H1 (cell line): ENCODE data around the gene SSX2IP. TPM values are rescaled to one million over a fixed set of nuclear protein-coding genes. Genes with fewer than 3 reads are reported as not detected.

ENCODE experiments used
- BCL11A ChIP-seq, 2 experiments: IDR thresholded peaks; one replicate each; pipeline ENCODE4 v1.6.1; 2011; ENCODE audit warnings: low read depth in 2 of 2, low read length in 2 of 2, mild to moderate bottlenecking in 2 of 2
- CEBPB ChIP-seq: IDR thresholded peaks from 2 replicates; pipeline ENCODE4 v1.6.1; 2012; ENCODE audit warnings: low read depth, low read length
- CTBP2 ChIP-seq: IDR thresholded peaks from 2 replicates; pipeline ENCODE4 v1.7.0; 2011; ENCODE audit warnings: borderline replicate concordance, mild to moderate bottlenecking, moderate library complexity, mixed read lengths, low read length; ENCODE audit not compliant: insufficient read depth, insufficient read length
- CTCF ChIP-seq, 3 experiments: IDR thresholded peaks; 1 replicate in 2 of 3; 2 replicates in 1 of 3; pipeline versions ENCODE4 v1.5.1 to v1.6.1; 2011; ENCODE audit warnings: low read length in 3 of 3, mild to moderate bottlenecking in 3 of 3, inconsistent platforms in 2 of 3, low read depth in 1 of 3, moderate library complexity in 1 of 3; ENCODE audit not compliant: insufficient read depth in 1 of 3; ENCODE audit errors: control extremely low read depth in 1 of 3
- JUND ChIP-seq: IDR thresholded peaks from 2 replicates; pipeline ENCODE4 v1.6.1; 2011; ENCODE audit warnings: mild to moderate bottlenecking, improper control_type of control experiment, low read length
- KDM4A ChIP-seq: IDR thresholded peaks from one replicate; pipeline ENCODE4 v1.7.1; 2012; ENCODE audit warnings: low read depth, mild to moderate bottlenecking, moderate library complexity, low read length, inconsistent platforms; ENCODE audit not compliant: severe bottlenecking
- NANOG ChIP-seq: IDR thresholded peaks from 2 replicates; pipeline ENCODE4 v1.6.1; 2011; ENCODE audit warnings: low read length, low read depth, mild to moderate bottlenecking, inconsistent platforms; ENCODE audit not compliant: insufficient read depth, poor library complexity, severe bottlenecking
- SIRT6 ChIP-seq: IDR thresholded peaks from one replicate; pipeline ENCODE4 v1.7.1; 2012; ENCODE audit warnings: low read length, inconsistent platforms
- polyA plus RNA-seq, 7 experiments: library from polyadenylated mRNA; depleted of rRNA in 3 of 7; stranded (reverse) in 5 of 7; unstranded in 2 of 7; fragments of >200 nt in 5 of 7; fragments of 200-250 nt in 2 of 7; gene quantifications; 1 replicate in 5 of 7; 2 replicates in 1 of 7; 4 replicates in 1 of 7; pipeline versions ENCODE4 v1.2.1 to v1.2.3, GENCODE V29; 2011 to 2013; ENCODE audit warnings: missing spikeins in 2 of 7, mixed read lengths in 2 of 7
- total RNA-seq: library from RNA; stranded (reverse); fragmentation: NEBNext Ultra II Directional; extraction: Animal tissue kit (Norgen Biotek cat#: 25700); gene quantifications from 2 replicates; pipeline ENCODE4 v1.2.1, GENCODE V29; 2021
- TF ChIP-seq, protein P1 (sequence below): fragments of 300-600 bp; sonication (generic); IDR thresholded peaks from 2 replicates; pipeline ENCODE4 v1.7.1; 2012; ENCODE audit warnings: low read length, moderate library complexity, mild to moderate bottlenecking, inconsistent platforms; ENCODE audit not compliant: insufficient replicate concordance

The SSX2IP gene
- total and polyA plus RNA-seq, 2 of the 8 experiments (the other 6 are each of a cell fraction or from before 2014, with no cell fraction given), result 4.0 to 31.3 TPM

- TF ChIP-seq, protein P1, sequence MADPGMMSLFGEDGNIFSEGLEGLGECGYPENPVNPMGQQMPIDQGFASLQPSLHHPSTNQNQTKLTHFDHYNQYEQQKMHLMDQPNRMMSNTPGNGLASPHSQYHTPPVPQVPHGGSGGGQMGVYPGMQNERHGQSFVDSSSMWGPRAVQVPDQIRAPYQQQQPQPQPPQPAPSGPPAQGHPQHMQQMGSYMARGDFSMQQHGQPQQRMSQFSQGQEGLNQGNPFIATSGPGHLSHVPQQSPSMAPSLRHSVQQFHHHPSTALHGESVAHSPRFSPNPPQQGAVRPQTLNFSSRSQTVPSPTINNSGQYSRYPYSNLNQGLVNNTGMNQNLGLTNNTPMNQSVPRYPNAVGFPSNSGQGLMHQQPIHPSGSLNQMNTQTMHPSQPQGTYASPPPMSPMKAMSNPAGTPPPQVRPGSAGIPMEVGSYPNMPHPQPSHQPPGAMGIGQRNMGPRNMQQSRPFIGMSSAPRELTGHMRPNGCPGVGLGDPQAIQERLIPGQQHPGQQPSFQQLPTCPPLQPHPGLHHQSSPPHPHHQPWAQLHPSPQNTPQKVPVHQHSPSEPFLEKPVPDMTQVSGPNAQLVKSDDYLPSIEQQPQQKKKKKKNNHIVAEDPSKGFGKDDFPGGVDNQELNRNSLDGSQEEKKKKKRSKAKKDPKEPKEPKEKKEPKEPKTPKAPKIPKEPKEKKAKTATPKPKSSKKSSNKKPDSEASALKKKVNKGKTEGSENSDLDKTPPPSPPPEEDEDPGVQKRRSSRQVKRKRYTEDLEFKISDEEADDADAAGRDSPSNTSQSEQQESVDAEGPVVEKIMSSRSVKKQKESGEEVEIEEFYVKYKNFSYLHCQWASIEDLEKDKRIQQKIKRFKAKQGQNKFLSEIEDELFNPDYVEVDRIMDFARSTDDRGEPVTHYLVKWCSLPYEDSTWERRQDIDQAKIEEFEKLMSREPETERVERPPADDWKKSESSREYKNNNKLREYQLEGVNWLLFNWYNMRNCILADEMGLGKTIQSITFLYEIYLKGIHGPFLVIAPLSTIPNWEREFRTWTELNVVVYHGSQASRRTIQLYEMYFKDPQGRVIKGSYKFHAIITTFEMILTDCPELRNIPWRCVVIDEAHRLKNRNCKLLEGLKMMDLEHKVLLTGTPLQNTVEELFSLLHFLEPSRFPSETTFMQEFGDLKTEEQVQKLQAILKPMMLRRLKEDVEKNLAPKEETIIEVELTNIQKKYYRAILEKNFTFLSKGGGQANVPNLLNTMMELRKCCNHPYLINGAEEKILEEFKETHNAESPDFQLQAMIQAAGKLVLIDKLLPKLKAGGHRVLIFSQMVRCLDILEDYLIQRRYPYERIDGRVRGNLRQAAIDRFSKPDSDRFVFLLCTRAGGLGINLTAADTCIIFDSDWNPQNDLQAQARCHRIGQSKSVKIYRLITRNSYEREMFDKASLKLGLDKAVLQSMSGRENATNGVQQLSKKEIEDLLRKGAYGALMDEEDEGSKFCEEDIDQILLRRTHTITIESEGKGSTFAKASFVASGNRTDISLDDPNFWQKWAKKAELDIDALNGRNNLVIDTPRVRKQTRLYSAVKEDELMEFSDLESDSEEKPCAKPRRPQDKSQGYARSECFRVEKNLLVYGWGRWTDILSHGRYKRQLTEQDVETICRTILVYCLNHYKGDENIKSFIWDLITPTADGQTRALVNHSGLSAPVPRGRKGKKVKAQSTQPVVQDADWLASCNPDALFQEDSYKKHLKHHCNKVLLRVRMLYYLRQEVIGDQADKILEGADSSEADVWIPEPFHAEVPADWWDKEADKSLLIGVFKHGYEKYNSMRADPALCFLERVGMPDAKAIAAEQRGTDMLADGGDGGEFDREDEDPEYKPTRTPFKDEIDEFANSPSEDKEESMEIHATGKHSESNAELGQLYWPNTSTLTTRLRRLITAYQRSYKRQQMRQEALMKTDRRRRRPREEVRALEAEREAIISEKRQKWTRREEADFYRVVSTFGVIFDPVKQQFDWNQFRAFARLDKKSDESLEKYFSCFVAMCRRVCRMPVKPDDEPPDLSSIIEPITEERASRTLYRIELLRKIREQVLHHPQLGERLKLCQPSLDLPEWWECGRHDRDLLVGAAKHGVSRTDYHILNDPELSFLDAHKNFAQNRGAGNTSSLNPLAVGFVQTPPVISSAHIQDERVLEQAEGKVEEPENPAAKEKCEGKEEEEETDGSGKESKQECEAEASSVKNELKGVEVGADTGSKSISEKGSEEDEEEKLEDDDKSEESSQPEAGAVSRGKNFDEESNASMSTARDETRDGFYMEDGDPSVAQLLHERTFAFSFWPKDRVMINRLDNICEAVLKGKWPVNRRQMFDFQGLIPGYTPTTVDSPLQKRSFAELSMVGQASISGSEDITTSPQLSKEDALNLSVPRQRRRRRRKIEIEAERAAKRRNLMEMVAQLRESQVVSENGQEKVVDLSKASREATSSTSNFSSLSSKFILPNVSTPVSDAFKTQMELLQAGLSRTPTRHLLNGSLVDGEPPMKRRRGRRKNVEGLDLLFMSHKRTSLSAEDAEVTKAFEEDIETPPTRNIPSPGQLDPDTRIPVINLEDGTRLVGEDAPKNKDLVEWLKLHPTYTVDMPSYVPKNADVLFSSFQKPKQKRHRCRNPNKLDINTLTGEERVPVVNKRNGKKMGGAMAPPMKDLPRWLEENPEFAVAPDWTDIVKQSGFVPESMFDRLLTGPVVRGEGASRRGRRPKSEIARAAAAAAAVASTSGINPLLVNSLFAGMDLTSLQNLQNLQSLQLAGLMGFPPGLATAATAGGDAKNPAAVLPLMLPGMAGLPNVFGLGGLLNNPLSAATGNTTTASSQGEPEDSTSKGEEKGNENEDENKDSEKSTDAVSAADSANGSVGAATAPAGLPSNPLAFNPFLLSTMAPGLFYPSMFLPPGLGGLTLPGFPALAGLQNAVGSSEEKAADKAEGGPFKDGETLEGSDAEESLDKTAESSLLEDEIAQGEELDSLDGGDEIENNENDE, result no peak
- TF ChIP-seq SIRT6 (no peak), KDM4A (no peak), JUND (no peak), BCL11A (IDR thresholded peaks at IDR 0.05; ENCODE audit: low read depth in 2 of 2, low read length in 2 of 2) (no peak), CEBPB (no peak), NANOG (no peak), CTBP2 (no peak), CTCF (IDR thresholded peaks at IDR 0.05; ENCODE audit: control extremely low read depth in 1 of 3, insufficient read depth in 1 of 3, low read depth in 1 of 3, low read length in 3 of 3) (no peak)
These were observed 14.6 kb downstream of the SSX2IP start (continued) for GRCh38 chr1:84675631-84676030.
